Nephron progenitor cell (in vitro differentiated cells): ENCODE data around the gene CLDN9.

Experiments
- DNase-seq: peaks from one replicate; pipeline ENCODE4 v3.0.0; 2021
- H3K27ac Mint-ChIP-seq: 2 replicates; pipeline ENCODE4 v1.8.0; 2021; ENCODE audit warnings: mild to moderate bottlenecking, moderate library complexity, mixed read lengths
- H3K27me3 Mint-ChIP-seq: 2 replicates; pipeline ENCODE4 v1.8.0; 2021; ENCODE audit warnings: mild to moderate bottlenecking, low read depth, mixed read lengths; ENCODE audit not compliant: poor library complexity
- H3K36me3 Mint-ChIP-seq: 2 replicates; pipeline ENCODE4 v1.8.0; 2021; ENCODE audit warnings: low read depth, mixed read lengths
- H3K4me1 Mint-ChIP-seq: 2 replicates; pipeline ENCODE4 v1.8.0; 2021; ENCODE audit warnings: mixed read lengths
- H3K4me3 Mint-ChIP-seq: 2 replicates; pipeline ENCODE4 v1.8.0; 2021; ENCODE audit warnings: mild to moderate bottlenecking, moderate library complexity, mixed read lengths
- H3K9me3 Mint-ChIP-seq: 2 replicates; pipeline ENCODE4 v1.8.0; 2021; ENCODE audit warnings: mild to moderate bottlenecking, moderate library complexity, mixed read lengths
- CTCF ChIP-seq: fragments of 200-600 bp; sonication (generic); IDR thresholded peaks from 2 replicates; pipeline ENCODE4 v1.5.0; 2021; ENCODE audit warnings: antibody characterized with exemption

The CLDN9 gene

GRCh38 chr16:2981899-2982250 lies 30.8 kb upstream of the CLDN9 start:
- peaks cover 24% of the 10 kb centered on the region for H3K4me1 Mint-ChIP-seq
- peaks cover 16% of the 10 kb centered on the region for H3K27me3 Mint-ChIP-seq
- peak overlapping the region; percentile 93 for H3K27ac Mint-ChIP-seq
- no peak for TF ChIP-seq CTCF
- DNase-seq: no peak
- peak overlapping the region; percentile 75 for H3K4me3 Mint-ChIP-seq
- no peaks in the 10 kb centered on the region for H3K9me3 Mint-ChIP-seq
- H3K36me3 Mint-ChIP-seq: no peaks in the 10 kb centered on the region

GRCh38 chr16:2982402-2982801 lies 30.3 kb upstream of the CLDN9 start:
- peaks cover 24% of the 10 kb centered on the region for H3K4me1 Mint-ChIP-seq
- H3K27ac Mint-ChIP-seq: no peak overlapping the region
- no peak for DNase-seq
- H3K36me3 Mint-ChIP-seq: no peaks in the 10 kb centered on the region
- H3K9me3 Mint-ChIP-seq: no peaks in the 10 kb centered on the region
- peak overlapping the region; percentile 75 for H3K4me3 Mint-ChIP-seq
- no peak for TF ChIP-seq CTCF
- H3K27me3 Mint-ChIP-seq: peaks cover 14% of the 10 kb centered on the region

GRCh38 chr16:2983706-2984136 lies 29.0 kb upstream of the CLDN9 start:
- H3K9me3 Mint-ChIP-seq: no peaks in the 10 kb centered on the region
- H3K27ac Mint-ChIP-seq: no peak overlapping the region
- H3K36me3 Mint-ChIP-seq: no peaks in the 10 kb centered on the region
- peak; percentile 91 for DNase-seq
- TF ChIP-seq CTCF: peak; percentile 89
- H3K4me3 Mint-ChIP-seq: peak overlapping the region; percentile 42
- H3K4me1 Mint-ChIP-seq: peaks cover 32% of the 10 kb centered on the region
- peaks cover 14% of the 10 kb centered on the region for H3K27me3 Mint-ChIP-seq

GRCh38 chr16:2985462-2985861 lies 27.3 kb upstream of the CLDN9 start:
- H3K4me1 Mint-ChIP-seq: peaks cover 36% of the 10 kb centered on the region
- peaks cover 16% of the 10 kb centered on the region for H3K27me3 Mint-ChIP-seq
- no peak overlapping the region for H3K4me3 Mint-ChIP-seq
- TF ChIP-seq CTCF: no peak
- DNase-seq: no peak
- no peaks in the 10 kb centered on the region for H3K36me3 Mint-ChIP-seq
- H3K9me3 Mint-ChIP-seq: no peaks in the 10 kb centered on the region
- H3K27ac Mint-ChIP-seq: no peak overlapping the region

- Mint-ChIP-seq H3K27me3 (peaks cover 16% of the 10 kb centered on the region), H3K27ac (no peak overlapping the region), H3K4me3 (no peak overlapping the region), H3K4me1 (peaks cover 33% of the 10 kb centered on the region), H3K36me3 (no peaks in the 10 kb centered on the region), H3K9me3 (no peaks in the 10 kb centered on the region)
- DNase-seq: no peak
- no peak for TF ChIP-seq CTCF
Measured at GRCh38 chr16:2985893-2986355, 26.8 kb upstream of the CLDN9 start.

- H3K27ac Mint-ChIP-seq: no peak overlapping the region
- H3K9me3 Mint-ChIP-seq: no peaks in the 10 kb centered on the region
- peaks cover 16% of the 10 kb centered on the region for H3K27me3 Mint-ChIP-seq
- peaks cover 25% of the 10 kb centered on the region for H3K4me1 Mint-ChIP-seq
- no peak for TF ChIP-seq CTCF
- no peak overlapping the region for H3K4me3 Mint-ChIP-seq
- DNase-seq: no peak
- no peaks in the 10 kb centered on the region for H3K36me3 Mint-ChIP-seq
Measured at GRCh38 chr16:2986623-2987188, 26.0 kb upstream of the CLDN9 start.
